Endothelial cell (in vitro differentiated cells): Measurements from ENCODE around the gene ANKRD55. TPM values are rescaled to one million over a fixed set of nuclear protein-coding genes. Genes with fewer than 3 reads are reported as not detected.

Experiments used
- DNase-seq: peaks from one replicate; pipeline ENCODE4 v3.0.0; 2021; ENCODE audit warnings: low spot score
- H3K27ac Mint-ChIP-seq: one replicate; pipeline ENCODE4 v1.8.0; 2021; ENCODE audit warnings: mixed read lengths, inconsistent platforms; ENCODE audit not compliant: unreplicated experiment
- H3K27me3 Mint-ChIP-seq: one replicate; pipeline ENCODE4 v1.8.0; 2021; ENCODE audit warnings: mild to moderate bottlenecking, moderate library complexity, mixed read lengths, inconsistent platforms; ENCODE audit not compliant: unreplicated experiment
- H3K36me3 Mint-ChIP-seq: one replicate; pipeline ENCODE4 v1.8.0; 2021; ENCODE audit warnings: mild to moderate bottlenecking, low read depth, mixed read lengths, inconsistent platforms; ENCODE audit not compliant: unreplicated experiment
- H3K4me1 Mint-ChIP-seq: one replicate; pipeline ENCODE4 v1.8.0; 2021; ENCODE audit warnings: mild to moderate bottlenecking, mixed read lengths, inconsistent platforms; ENCODE audit not compliant: unreplicated experiment
- H3K4me3 Mint-ChIP-seq: one replicate; pipeline ENCODE4 v1.8.0; 2021; ENCODE audit warnings: mild to moderate bottlenecking, mixed read lengths, inconsistent platforms; ENCODE audit not compliant: unreplicated experiment
- H3K9me3 Mint-ChIP-seq: one replicate; pipeline ENCODE4 v1.8.0; 2021; ENCODE audit warnings: mixed read lengths, inconsistent platforms; ENCODE audit not compliant: unreplicated experiment
- CTCF ChIP-seq: fragments of 200-600 bp; sonication (generic); IDR thresholded peaks from one replicate; pipeline ENCODE4 v1.5.0; 2021; ENCODE audit warnings: antibody characterized with exemption; ENCODE audit not compliant: unreplicated experiment
- total RNA-seq: library from RNA; stranded (reverse); fragmentation: NEBNext Ultra II Directional; extraction: Animal tissue kit (Norgen Biotek cat#: 25700); gene quantifications from one replicate; pipeline ENCODE4 v1.2.1, GENCODE V29; 2021; ENCODE audit not compliant: unreplicated experiment

The ANKRD55 gene
- total RNA-seq, 1 donor from 2014 or later: not detected

GRCh38 chr5:56075361-56075760 is 157.8 kb downstream of the ANKRD55 start:
- H3K27ac Mint-ChIP-seq: no peak overlapping the region
- TF ChIP-seq CTCF: no peak
- peaks cover 13% of the 10 kb centered on the region for H3K4me1 Mint-ChIP-seq
- DNase-seq: no peak
- H3K4me3 Mint-ChIP-seq: no peak overlapping the region
- H3K36me3 Mint-ChIP-seq: no peaks in the 10 kb centered on the region
- H3K27me3 Mint-ChIP-seq: peaks cover 2% of the 10 kb centered on the region
- no peaks in the 10 kb centered on the region for H3K9me3 Mint-ChIP-seq

GRCh38 chr5:56072863-56073766 is 160.0 kb downstream of the ANKRD55 start:
- H3K27ac Mint-ChIP-seq: no peak overlapping the region
- H3K9me3 Mint-ChIP-seq: no peaks in the 10 kb centered on the region
- no peaks in the 10 kb centered on the region for H3K36me3 Mint-ChIP-seq
- DNase-seq: no peak
- H3K27me3 Mint-ChIP-seq: peaks cover 2% of the 10 kb centered on the region
- H3K4me3 Mint-ChIP-seq: no peak overlapping the region
- H3K4me1 Mint-ChIP-seq: peaks cover 11% of the 10 kb centered on the region
- TF ChIP-seq CTCF: no peak

- Mint-ChIP-seq H3K36me3 (no peaks in the 10 kb centered on the region), H3K27me3 (peaks cover 2% of the 10 kb centered on the region), H3K9me3 (no peaks in the 10 kb centered on the region), H3K4me3 (no peak overlapping the region), H3K4me1 (peaks cover 11% of the 10 kb centered on the region), H3K27ac (no peak overlapping the region)
- TF ChIP-seq CTCF: no peak
- DNase-seq: no peak
Observed at GRCh38 chr5:56071470-56071869, 161.7 kb downstream of the ANKRD55 start.

- no peak overlapping the region for H3K27ac Mint-ChIP-seq
- TF ChIP-seq CTCF: no peak
- H3K4me1 Mint-ChIP-seq: peaks cover 11% of the 10 kb centered on the region
- H3K36me3 Mint-ChIP-seq: no peaks in the 10 kb centered on the region
- no peak for DNase-seq
- peaks cover 2% of the 10 kb centered on the region for H3K27me3 Mint-ChIP-seq
- H3K4me3 Mint-ChIP-seq: no peak overlapping the region
- no peaks in the 10 kb centered on the region for H3K9me3 Mint-ChIP-seq
Observed at GRCh38 chr5:56070851-56071465, 162.2 kb downstream of the ANKRD55 start.
